NCI-H1930 (cell line): ENCODE measurements around the gene C11orf87.

Source experiments
- DNase-seq, 2 experiments: peaks; one replicate each; lab custom pipeline; 2025; lab: John Stamatoyannopoulos, UW

Gene C11orf87

GRCh38 chr11:109421981-109422869 is at the start of gene C11orf87:
TSS of gene C11orf87 (plus strand) at chr11:109422190. CDS start at chr11:109423634, 1,444 bp downstream.
- DNase-seq = peak in 1 of 2 experiments; percentile 46

GRCh38 chr11:109374032-109374431 is 48.0 kb upstream of the C11orf87 start:
- no peak for DNase-seq

- no peak for DNase-seq
Measured at GRCh38 chr11:109374441-109374840, 47.5 kb upstream of the C11orf87 start.

- no peak for DNase-seq
Measured at GRCh38 chr11:109377039-109377742, 44.8 kb upstream of the C11orf87 start.

- no peak for DNase-seq
Measured at GRCh38 chr11:109378034-109378433, 44.0 kb upstream of the C11orf87 start.

GRCh38 chr11:109383306-109383705 is 38.7 kb upstream of the C11orf87 start:
- DNase-seq = no peak

- no peak for DNase-seq
Measured at GRCh38 chr11:109384873-109385272, 37.1 kb upstream of the C11orf87 start.

- DNase-seq = no peak
Measured at GRCh38 chr11:109388982-109389381, 33.0 kb upstream of the C11orf87 start.

- DNase-seq = no peak
Measured at GRCh38 chr11:109390752-109391151, 31.2 kb upstream of the C11orf87 start.

- DNase-seq = no peak
Measured at GRCh38 chr11:109401545-109401944, 20.4 kb upstream of the C11orf87 start.

GRCh38 chr11:109405671-109406070 is 16.3 kb upstream of the C11orf87 start:
- no peak for DNase-seq

- DNase-seq = no peak
Measured at GRCh38 chr11:109416601-109417000, 5.4 kb upstream of the C11orf87 start.

GRCh38 chr11:109422870-109423465 is 978 bp downstream of the C11orf87 start:
- DNase-seq = no peak

GRCh38 chr11:109423466-109424190 is 1.6 kb downstream of the C11orf87 start:
- no peak for DNase-seq

GRCh38 chr11:109424901-109425300 is 2.9 kb downstream of the C11orf87 start:
- no peak for DNase-seq

- no peak for DNase-seq
Measured at GRCh38 chr11:109425554-109425953, 3.6 kb downstream of the C11orf87 start.

GRCh38 chr11:109426442-109427240 is 4.7 kb downstream of the C11orf87 start:
- DNase-seq = no peak

GRCh38 chr11:109432105-109432504 is 10.1 kb downstream of the C11orf87 start:
- no peak for DNase-seq

GRCh38 chr11:109433753-109434256 is 11.8 kb downstream of the C11orf87 start:
- DNase-seq = no peak

- no peak for DNase-seq
Measured at GRCh38 chr11:109435121-109435742, 13.2 kb downstream of the C11orf87 start.
